Limb (tissue), 2 donors: ENCODE data around the gene CCDC167.

Experiments used
- DNase-seq, 2 donors: peaks; one replicate each; pipeline ENCODE4 v3.0.0-alpha.2; 2016; ENCODE audit errors: extremely low spot score in 2 of 2

CCDC167 gene

DNA sequence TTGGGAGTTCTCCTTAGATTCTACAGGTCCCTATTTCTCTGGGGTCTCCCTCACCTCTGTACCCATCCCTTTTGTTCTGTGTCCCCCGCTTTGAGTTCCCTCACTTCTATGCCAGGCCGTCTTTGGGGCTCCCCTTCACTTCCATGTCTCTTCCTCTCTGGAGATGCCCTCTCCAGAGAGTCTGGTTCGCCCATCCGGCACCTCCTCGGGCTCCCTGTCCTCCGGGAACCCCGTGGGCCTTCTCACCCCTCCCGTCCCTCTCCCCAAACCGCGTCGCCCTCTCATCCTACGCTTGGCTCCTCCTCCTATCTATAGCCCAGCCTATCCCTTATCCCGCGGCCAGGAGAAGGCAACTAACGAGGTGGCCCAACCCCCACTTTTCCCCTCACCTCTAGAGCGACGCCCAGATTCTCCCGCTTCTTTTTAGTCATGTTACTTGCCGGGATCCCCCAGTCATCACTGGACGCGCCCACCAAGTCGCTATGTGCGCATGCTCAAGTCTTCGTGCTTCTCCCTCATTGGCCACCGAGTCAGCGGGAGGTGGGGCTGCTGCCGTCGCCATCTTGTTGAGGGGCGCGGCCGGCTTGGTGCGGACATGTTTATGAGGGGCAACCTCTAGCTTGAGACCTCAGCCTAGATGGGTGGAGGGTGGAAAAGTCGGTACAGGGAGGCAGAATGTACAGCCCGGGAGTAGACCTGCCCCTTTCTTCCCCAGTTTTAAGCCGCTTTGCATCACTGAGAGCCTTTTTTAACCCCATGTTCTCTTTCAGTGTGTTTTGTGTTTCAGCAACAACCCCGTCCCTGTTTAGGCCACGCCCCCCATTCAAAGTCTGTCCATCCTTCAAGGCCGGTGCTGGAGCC, at the start of gene CCDC167:
Gene CCDC167 (minus strand): TSS at position 461 of the 861 bp plus-strand sequence. CDS start 30 bp downstream, at position 431.
- peak; percentile 97 for DNase-seq

- no peak for DNase-seq
These were observed 49.5 kb upstream of the CCDC167 start for GRCh38 chr6:37549154-37549553.

DNA sequence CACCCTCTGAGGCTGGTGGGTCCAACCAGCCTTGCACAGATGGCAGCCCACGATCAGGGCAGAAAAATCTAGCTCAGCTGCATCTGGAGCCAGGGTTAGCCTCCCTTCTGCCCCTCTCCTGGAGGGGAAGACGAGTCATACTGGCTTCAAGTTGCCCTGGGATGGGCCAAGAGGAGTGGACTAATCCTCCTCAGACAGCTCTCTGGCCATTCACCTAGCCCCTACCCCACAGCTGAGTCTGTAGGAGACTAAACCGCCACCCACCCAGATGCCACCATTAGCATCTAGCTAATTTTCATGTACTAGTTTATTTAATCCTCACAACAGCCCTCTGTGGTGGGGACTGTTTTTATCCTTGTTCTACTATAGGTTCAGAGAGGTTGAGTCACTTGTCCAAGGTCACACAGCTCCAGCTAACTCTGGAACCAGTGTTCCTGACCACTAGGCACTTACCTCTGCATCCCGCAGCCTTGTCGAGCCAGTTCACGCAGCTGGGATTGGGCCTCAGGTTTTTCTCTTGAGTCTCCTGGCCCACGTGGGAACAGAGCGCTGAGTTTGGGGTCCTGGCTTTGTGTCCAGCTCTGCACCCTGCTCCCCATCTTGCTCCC, 48.5 kb upstream of the CCDC167 start:
- DNase-seq = no peak

- DNase-seq = peak in 1 of 2 donors; percentile 52
These were observed 47.9 kb upstream of the CCDC167 start for GRCh38 chr6:37547564-37548061.

DNA sequence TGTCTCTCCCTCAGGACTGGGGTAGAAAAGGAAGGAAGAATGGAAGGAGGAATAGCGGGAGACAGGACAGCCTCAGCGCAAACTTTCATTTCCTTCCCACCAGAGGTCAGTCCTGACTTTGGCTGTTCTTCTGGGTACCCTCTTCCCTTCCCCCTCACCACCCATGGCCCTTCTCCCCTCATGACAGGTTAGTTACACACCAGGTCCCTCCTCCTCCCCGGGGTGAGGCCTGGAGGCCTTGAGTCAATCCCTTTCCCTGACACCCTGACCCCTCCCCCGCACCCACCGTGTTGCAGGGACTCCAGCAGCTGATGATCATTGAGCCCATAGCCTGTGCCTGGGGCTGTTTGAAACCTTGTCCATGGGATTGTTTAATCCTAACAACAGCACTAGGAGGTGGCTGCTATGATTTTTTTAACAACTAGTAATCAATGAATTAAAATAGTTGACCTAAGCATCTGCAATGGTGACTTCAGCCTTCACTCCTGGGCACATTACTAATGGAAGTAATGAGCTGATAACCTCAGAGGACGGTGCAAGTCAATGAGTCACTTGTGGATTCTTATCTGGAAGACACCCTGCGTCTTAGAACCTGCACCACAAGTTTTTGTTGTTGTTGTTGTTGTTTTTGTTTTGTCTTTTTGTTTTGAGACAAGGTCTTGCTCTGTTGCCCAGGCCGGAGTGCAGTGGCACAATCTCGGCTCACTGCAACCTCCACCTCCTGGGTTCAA, 46.6 kb upstream of the CCDC167 start:
- no peak for DNase-seq

DNA sequence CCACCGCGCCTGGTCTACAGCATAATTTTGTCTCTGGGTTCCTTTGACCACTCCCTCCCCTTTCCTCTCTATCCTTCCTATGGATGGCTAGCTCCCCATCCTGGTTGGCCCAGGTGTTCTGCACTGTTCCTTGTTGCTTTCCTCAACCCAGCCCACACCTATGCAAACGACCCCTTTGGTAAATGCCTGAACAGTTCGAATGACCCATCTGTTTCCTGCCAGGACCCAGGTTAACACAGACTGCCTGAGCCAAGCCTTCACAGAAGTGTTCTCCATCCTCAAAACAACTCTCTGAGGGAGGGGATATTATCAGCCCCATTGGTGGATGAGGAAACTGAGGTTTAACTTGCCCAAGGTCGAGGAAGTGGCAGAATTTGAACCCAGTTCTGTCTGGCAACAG, 44.8 kb upstream of the CCDC167 start:
- DNase-seq = no peak

DNA sequence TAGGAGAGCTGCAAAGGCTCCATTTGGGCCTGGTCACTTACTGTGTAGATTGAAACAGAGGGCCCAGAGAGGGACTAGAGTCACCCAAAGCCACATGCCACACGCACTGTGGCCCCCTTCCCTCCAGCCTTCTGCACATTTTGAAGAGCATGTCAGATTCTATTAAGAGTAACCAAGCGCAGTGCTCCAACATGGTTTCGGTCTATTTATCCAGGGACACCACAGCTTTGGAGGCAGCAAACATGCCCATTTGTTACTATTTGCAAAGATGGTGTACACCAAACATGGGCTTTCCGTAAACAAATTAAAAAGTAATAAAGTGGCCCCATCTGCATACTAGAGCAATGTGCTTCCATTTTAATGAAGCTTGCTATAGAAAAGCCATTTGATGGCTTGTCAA, 43.7 kb upstream of the CCDC167 start:
- no peak for DNase-seq

- no peak for DNase-seq
These were observed 41.7 kb upstream of the CCDC167 start for GRCh38 chr6:37541346-37541745.

GRCh38 chr6:37540390-37540789, 40.7 kb upstream of the CCDC167 start:
- no peak for DNase-seq

DNA sequence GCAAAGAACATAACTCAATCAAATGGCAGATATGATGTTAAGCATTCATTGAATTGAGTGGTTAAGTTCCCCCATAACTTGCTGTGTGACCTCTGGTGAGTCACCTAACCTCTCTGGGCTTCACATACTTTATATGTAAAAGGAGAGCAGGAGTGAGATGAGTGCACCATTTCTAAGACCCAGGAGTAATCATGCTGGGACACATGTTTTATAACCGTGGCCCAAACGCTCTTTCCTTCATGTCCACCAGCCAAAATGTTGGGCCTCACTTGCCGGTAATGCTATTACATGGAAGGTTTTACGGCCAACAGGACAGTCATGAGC, 40.3 kb upstream of the CCDC167 start:
- no peak for DNase-seq

DNA sequence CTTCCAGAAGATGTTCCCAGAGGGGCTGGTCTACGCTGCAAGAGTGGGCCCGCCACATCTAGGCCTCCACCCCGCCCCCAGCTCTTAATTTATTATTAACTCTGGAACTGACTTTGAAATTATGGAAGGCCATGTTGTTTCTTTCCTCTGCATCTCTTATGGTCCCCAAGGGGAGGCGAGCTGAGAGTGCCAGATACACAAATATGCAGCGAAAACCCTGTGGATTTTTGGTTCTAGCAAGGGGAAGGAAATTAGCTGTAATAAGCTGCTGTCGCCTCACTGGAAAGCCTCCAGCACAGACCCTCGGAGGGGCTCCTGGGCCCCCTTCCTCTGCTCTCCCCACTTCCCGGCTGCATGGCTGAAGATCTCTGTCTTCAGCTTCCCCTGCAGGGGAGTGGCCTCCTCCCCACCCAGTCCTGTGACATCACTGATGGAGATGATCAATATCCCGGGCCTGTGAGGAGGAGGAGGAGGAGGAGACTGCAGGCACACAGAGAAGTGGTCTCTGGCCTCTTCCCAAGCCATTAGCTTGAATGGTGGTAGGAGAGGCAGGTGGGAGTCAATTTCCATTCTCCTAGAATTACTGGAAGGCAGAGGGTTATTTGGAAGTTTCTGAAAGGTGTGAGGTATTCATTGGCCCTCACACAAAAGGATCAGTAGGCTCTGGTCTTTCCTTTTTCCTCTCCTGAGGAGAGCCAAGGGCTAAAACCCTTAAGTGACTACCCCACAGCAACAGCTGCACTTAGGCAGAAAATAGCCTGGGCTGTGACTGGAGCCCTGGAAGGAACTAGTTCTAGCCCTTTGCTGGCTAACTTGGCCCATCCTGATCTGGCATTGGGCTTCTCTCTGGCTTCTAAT, 39.7 kb upstream of the CCDC167 start:
- no peak for DNase-seq

- no peak for DNase-seq
These were observed 38.4 kb upstream of the CCDC167 start for GRCh38 chr6:37538107-37538506.

DNA sequence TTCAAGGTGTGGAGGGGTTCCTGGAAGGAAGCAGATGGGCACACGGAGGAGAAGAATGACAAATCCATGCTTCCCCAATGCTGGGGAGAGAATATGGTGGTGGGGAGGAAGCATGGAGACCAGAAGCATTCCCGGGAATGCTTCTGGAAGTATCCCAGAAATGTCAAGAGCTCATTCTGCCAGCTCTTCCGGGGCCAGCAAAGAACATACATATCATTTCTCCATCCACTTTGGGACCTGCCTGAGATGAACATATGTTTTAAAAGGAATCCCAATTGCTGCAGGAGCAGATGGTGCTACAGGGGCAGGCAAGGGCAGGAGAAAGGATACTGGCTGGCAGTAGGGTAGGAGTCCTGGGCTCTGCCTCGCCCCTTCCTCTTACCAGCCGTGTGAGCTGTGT, 37.9 kb upstream of the CCDC167 start:
- DNase-seq = no peak

DNA sequence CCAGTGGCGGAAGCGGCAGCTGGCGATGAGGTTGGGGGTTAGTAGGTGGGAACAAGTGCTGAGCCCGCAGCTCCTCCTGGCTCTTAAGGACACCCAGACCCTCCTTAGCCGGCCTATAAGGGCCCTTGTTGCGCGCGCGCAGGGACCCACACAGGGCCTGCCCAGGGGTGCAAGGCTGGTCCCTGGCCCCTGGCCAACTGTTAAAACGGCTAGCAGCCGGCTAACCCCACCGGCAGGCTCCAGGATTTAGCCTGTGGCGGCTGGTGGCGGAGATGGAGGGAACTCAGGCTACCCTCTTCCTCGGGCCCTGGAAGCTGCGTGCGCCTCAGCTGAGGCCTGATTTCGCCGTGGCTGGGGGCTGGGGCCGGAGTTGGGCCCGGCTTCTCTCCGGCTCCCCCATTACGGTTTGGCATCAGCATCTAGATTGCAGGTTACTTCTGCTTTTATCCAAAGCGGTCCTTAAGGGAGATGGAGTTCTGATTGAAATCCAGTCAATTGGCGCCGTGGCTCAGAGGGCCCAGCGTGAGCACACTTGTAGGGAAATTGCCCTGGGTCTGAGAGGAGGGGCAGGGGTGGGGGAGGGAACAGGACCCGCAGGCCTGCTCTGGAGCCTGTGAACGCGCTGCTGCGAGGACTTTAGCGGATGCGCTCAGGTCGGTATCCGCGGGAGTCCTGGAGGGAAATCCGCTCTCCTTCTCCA, 36.9 kb upstream of the CCDC167 start:
- peak in 1 of 2 donors; percentile 55 for DNase-seq

DNA sequence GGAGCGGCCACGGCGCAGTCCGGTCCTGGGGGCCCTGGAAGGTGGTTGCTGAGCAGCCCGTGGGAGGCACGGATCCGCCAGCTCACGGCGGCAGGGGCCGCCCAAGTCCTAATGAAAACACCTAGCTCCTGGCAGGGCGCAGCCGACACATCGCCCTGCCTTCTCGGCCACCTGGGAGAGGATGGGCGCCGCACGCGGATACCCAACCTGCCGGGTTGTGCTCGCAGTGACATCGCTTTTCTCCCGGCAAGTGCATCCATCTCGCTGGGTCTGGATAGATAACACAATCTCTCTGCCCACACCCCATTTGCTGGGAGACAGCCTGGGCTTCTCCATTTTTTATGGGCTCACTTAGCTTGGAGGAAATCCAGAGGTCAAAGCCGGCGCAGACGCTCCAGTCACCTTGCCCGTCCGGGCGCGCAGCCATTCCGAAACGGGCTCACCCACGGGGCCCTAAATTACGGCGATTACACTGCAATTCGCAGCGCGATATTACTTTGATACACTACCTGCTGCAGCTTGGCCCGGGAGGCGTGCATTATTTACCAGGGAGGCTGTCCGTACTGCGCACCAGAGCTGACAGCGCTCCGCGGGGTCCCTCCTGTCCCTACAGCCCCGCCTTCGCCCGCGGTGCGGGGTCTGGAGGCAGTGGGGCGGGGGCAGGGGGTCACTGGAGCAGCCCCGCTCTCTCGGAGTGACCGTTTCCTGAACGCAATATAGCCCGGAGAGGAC, 36.2 kb upstream of the CCDC167 start:
- peak in 1 of 2 donors; percentile 55 for DNase-seq

DNA sequence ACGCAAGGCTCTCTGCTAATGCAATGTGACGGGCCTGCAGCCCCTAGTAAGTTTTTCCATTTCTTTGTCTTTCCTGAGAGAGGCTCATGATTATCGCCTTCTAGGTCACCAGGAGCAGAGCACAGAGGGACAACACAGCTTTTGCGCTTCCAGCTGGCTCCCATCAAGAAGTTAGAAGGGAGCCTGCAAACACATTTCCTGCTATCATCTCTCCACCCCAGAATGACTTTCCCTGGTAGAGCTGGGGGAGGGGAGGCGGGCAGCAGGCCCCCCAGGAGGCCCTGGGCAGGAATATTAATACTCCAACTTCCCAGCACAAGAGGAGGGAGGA, 35.7 kb upstream of the CCDC167 start:
- DNase-seq = no peak

DNA sequence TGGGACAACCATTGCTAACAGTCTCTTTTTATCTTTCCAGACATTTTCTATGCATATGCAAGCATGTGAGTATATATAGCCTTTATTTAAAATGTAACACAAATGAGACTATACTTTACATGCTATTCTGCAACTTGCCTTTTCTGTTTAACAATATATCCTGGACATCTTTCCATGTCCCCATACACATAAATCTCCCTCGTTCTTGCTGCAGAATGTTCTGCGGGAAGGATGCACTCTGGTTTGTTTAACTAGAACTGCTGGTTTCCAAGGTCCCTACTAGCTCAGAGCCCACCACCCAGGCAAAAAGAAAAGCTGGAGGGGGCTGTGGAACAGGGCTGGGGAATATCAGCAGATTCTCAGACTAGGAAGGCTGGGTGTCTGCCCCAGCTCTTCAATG, 35.2 kb upstream of the CCDC167 start:
- no peak for DNase-seq

DNA sequence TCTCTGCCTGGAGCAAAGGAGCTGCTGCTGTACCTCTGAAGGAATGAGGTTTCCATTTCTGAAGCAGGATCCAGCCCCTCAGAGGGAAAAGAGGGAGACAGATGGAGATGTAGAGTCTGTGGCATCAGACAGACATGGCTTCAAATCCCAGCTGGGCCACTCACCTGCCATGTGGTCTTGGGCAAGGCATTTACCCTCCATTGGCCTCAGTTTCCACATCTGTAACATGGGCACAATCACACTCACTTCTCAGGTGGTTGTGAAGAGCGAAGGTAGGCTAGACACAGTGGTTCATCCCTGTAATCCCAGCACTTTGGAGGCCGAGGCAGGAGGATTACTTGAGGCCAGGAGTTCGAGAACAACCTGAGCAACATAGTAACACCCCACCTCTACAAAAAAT, 32.4 kb upstream of the CCDC167 start:
- DNase-seq = no peak

DNA sequence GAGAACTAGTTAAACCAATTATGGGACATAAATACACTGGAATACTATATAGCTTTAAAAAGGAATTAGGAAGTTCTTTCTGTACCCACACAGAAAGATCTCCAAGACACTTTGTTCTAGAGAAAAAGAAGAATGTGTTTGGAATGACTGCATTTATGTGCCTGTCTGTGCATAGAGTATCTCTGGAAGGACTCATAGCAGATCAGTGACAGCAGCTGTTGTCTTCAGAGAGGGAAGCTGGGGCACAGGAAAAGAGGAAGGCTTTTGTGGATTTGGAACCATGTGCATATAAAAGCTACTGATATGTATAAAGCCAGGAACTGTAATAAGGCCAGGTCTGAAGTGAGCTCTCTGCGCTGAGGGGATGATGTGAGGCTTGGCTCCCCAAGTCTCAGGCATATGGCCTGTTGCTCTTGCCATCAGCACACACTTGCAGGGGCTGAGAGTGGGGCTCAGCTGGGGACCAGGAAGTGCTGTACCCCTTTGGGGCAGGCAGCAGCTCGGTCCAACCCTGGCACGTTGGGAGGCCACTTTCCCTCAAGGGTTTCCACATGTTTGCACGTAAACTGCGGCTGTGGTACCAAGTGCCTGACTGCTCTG, 31.8 kb upstream of the CCDC167 start:
- DNase-seq = no peak

- DNase-seq = no peak
These were observed 31.3 kb upstream of the CCDC167 start for GRCh38 chr6:37531026-37531425.
